A673 (cell line): Measurements from ENCODE around the gene ZNFX1.

Experiments
- CTCF ChIP-seq: fragments of 300-800, 200-600 bp; sonication (generic); conservative IDR thresholded peaks from 2 replicates; pipeline ENCODE4 v1.5.1; 2017; ENCODE audit warnings: low read depth, mild to moderate bottlenecking, antibody characterized with exemption, low read length, moderate library complexity, mixed read lengths
- EZH2 ChIP-seq: fragments of 200-600 bp; sonication (generic); IDR thresholded peaks from 2 replicates; pipeline ENCODE4 v1.6.1; 2017; ENCODE audit warnings: borderline replicate concordance, low read depth, mild to moderate bottlenecking, mixed read lengths, antibody characterized with exemption, low read length; ENCODE audit not compliant: poor library complexity, severe bottlenecking

DNA sequence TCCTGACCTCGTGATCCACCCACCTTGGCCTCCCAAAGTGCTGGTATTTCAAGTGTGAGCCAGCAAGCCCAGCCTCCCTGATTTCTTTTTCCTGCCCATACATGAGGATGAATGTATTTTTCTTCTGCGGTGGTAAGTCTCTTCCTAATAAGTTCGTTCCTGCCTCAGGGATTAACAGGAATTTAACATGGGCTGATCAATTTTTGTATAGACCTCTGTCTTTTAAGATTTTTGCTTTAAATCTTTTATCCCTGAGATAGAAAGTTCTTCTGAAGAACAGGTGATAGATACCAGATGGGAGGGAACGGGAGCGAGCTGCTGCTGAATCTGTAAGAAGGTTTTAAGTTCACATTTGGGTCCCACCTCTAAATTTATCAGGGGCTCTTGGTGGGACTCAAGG lies 7.0 kb upstream of the ZNFX1 start:
- TF ChIP-seq CTCF (no peak), EZH2 (no peak)
